ENCODE measurements around the gene ZNF580.

The ZNF580 gene

DNA sequence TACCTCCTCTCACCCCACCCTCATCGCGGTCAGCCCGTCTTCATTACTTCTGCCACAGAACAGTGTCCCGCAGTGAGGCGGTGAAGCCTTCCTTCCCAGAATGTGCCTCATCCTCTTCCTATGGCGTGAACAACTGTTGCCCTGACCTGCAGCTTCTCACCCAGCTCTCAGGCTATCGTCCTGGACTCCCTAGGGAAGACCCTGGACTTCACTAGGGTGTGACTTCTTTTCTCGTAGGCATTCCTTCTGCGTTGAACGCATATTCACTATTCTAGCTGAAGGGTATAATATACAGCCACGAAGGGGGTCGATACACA lies 34.4 kb upstream of the ZNF580 start:
- DNase-seq (ENCODE audit: low read depth) = no peak

DNA sequence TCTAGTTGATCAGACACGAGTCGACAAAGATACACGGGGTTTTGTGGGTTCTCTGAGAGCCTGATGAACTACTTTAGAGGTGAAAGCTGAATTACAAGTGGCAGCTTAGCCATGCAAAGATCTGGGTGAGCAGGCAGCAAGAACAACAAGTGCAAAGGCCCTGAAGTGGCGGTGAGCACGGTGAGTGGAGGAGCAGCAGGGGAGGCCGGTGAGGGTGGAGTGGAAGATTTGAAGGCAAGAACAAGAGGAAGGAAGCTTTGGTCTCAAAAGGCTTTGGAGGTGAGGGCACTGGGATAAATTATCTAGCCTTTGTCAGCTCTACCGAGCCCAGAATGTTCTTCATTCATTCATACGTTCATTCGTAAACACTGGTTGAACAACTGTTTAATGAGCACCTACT lies 34.0 kb upstream of the ZNF580 start:
- DNase-seq (ENCODE audit: low read depth) = no peak

DNA sequence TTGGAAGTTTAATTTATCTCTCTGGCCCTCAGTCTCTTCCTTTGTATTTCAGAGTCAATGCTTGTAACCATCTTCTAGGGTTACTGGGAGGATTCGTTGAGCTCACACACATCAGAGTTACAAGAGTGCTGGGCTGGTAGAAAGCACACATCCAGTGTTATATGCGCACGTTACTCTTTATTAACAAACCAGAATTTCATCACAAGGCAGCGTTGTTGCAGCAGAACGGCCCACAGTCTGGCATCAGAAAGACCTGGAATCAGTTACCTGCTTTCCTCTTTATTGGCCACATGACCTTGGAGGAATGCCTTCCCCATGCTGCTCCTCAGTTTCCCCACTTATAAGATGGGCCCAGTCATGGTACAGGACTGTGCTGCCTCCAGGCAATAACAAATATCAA lies 31.5 kb upstream of the ZNF580 start:
- no peak for DNase-seq (ENCODE audit: low read depth)

DNA sequence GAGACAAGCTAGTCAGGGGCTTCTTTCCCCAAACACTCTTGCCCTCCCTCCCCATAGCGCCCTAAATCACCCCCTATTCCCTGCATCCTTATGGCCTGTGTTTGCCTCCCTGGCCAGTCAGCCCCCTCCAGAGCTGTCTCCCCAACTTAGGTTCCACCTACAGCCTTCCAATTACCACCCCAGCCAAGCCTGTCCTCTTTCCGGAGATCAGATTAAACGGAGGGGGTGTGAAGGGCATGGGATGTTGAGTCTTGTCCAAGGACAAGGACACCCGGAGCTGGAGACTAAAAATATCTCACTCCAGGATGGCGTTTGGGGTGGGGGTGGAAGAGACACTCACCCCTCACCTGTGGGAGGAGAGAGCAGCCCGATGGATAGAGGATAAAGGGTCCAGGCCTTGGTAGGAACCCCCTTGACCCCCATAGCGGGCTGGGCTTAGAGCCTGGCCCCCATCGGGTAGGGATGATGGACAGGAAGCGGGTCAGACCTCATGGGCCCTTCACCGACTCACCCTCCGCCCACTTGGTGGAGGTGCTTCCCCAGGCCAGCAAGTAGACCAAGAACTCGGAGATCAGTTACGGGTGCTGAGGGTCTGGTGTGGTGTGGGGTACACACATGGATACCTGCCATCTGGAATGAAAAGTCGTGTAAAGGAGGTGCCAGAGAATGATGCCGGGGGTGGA lies 29.4 kb upstream of the ZNF580 start:
- DNase-seq (ENCODE audit: low read depth) = no peak

DNA sequence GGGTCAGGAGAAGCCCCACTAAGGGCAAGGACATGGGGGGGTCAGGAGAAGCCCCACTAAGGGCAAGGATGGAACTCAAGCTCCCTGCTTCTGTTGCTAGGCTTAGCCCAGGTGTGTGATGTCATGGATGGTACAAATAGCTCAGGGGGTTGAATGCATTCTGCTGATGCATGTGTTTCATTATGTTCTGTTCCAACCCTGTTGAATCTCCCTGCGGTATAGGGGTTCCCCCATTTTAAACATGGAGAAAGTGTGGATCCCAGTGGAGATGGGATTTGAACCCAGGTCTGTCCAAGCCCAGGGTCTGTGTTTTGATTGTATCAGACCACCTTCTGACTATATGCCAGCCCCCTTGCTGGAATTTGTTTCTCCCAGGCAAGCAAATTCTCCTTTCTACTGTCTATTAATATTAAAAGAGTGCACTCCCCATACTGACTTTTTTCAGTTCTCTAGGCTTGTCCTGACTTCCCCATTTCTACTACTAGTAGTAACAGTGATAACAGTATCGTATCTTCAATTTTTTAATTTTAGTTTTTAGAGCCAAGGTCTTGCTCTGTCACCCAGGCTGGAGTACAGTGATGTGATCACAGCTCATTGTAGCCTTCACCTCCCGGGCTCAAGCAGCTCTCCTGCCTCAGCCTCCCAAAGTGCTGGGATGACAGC lies 28.7 kb upstream of the ZNF580 start:
- DNase-seq (ENCODE audit: low read depth) = no peak

DNA sequence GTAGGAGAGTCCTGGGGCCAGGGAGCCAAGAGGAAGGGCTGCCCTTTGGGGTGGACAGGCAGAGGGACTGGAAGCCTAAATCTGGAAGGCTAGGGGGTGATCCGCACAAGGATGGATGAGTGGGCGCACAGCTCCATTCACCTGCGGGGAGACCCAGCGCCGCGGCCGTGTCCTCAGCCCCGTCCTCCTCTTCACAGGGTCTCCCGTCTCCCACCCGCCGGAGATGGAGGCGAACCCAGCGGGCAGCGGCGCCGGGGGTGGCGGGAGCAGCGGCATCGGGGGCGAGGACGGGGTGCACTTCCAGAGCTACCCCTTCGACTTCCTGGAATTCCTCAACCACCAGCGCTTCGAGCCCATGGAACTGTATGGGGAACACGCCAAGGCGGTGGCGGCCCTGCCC lies 27.4 kb upstream of the ZNF580 start:
- DNase-seq (ENCODE audit: low read depth) = no peak

DNA sequence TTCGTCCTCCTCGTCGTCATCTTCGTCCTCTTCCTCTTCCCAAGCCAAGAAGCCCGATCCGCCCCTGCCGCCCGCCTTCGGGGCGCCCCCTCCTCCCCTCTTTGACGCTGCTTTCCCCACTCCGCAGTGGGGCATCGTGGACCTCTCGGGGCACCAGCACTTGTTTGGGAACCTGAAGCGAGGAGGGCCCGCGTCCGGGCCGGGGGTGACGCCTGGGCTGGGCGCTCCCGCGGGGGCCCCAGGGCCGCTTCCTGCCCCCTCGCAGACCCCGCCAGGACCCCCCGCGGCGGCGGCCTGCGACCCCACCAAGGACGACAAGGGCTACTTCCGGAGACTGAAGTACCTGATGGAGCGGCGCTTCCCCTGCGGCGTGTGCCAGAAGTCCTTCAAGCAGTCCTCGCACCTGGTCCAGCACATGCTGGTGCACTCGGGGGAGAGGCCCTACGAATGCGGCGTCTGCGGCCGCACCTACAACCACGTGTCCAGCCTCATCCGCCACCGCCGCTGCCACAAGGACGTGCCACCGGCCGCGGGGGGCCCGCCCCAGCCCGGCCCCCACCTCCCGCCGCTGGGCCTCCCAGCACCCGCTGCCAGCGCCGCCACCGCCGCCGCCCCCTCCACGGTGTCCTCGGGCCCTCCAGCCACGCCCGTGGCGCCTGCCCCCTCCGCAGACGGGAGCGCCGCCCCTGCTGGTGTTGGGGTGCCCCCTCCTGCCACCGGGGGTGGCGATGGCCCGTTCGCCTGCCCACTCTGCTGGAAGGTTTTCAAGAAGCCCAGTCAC lies 26.7 kb upstream of the ZNF580 start:
- no peak for DNase-seq (ENCODE audit: low read depth)

DNA sequence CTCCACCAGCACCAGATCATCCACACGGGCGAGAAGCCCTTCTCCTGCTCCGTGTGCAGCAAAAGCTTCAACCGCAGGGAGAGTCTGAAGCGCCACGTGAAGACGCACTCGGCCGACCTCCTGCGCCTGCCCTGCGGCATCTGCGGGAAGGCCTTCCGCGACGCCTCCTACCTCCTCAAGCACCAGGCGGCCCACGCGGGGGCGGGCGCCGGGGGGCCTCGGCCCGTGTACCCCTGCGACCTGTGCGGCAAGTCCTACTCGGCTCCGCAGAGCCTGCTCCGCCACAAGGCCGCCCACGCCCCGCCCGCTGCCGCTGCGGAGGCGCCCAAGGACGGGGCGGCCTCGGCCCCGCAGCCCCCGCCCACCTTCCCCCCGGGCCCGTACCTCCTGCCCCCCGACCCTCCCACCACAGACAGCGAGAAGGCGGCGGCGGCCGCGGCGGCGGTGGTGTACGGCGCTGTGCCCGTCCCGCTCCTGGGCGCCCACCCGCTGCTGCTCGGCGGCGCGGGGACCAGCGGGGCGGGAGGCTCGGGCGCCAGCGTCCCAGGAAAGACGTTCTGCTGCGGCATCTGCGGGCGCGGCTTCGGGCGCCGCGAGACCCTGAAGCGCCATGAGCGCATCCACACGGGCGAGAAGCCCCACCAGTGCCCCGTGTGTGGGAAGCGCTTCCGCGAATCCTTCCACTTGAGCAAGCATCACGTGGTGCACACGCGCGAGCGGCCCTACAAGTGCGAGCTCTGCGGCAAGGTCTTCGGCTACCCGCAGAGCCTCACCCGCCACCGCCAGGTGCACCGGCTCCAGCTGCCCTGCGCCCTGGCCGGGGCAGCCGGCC lies 25.9 kb upstream of the ZNF580 start:
- no peak for DNase-seq (ENCODE audit: low read depth)

DNA sequence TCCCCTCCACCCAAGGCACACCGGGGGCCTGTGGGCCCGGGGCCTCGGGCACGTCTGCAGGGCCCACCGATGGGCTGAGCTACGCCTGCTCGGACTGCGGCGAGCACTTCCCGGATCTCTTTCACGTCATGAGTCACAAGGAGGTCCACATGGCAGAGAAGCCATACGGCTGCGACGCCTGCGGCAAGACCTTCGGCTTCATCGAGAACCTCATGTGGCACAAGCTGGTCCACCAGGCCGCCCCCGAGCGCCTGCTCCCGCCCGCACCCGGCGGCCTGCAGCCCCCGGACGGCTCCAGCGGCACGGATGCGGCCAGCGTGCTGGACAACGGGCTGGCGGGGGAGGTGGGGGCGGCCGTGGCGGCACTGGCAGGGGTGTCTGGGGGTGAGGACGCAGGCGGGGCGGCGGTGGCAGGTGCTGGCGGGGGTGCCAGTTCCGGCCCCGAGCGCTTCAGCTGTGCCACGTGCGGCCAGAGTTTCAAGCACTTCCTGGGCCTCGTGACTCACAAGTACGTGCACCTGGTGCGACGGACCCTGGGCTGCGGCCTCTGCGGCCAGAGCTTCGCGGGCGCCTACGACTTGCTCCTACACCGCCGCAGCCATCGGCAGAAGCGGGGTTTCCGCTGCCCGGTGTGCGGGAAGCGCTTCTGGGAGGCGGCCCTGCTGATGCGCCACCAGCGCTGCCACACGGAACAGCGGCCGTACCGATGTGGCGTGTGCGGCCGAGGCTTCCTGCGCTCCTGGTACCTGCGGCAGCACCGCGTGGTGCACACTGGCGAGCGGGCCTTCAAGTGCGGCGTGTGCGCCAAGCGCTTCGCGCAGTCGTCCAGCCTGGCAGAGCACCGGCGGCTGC lies 25.0 kb upstream of the ZNF580 start:
- DNase-seq (ENCODE audit: low read depth) = no peak

DNA sequence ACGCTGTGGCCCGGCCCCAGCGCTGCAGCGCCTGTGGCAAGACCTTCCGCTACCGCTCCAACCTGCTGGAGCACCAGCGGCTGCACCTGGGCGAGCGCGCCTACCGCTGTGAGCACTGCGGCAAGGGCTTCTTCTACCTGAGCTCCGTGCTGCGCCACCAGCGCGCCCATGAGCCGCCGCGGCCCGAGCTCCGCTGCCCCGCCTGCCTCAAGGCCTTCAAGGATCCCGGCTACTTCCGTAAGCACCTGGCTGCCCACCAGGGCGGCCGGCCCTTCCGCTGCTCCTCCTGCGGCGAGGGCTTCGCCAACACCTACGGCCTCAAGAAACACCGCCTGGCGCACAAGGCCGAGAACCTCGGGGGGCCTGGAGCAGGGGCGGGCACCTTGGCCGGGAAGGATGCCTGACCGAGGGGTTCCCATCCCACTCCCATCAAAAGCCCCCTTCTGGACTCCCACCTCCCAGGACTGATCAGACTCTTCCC lies 24.4 kb upstream of the ZNF580 start:
- DNase-seq (ENCODE audit: low read depth) = no peak

DNA sequence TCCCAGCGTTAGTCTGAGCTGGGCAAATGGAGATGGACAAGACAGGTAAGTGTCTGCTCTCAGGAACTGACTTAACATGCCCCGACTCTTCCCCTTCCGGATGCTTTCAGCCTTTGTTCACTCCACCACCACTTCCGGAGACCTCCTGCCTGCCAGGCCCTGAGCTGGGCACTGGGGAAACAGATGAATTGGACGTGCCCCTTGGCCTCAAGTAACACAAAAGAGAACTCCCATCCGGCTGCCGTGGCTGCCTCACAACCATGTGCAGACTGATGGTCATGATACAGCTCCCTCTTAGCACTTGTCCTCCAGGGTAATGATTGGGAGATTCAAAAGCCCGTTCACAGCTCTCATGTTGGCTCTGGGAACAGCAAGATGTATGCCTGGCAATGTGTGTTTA lies 23.4 kb upstream of the ZNF580 start:
- no peak for DNase-seq (ENCODE audit: low read depth)

DNA sequence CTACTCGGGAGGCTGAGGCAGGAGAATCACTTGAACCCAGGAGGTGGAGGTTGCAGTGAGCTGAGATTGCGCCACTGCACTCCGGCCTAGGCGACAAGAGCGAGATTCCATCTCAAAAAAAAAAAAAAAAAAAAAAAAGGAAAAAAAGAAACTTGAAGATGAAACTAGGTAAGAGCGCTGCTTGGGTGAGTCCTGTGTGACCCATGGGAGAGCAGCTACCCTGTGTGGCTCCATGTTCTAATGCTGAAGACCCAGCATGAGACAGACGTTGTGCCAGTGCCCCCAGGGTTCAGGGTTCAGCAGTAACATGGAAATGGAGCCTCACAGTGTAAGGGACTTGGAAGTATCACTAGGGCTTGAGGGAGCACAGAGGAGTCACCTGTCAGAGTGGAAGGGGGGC lies 22.4 kb upstream of the ZNF580 start:
- no peak for DNase-seq (ENCODE audit: low read depth)

DNA sequence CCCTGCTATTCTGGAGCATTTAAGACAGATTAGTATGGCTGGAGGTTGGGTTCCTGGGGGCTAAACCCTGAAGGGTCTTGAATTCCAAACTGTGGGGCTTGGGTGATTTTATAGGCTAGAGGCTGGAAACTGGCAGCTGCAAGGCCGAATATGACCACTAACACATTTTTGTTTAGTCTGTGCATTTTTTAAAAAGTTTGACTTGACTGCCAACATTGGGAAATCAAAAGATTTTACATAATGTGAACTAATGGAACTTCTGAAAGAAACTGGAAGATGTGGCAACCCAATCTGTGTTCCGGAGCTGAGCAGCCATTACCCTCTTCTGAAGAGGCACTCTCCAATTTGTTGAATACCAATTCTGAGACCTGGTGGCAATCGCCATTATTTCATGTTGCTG lies 21.5 kb upstream of the ZNF580 start:
- DNase-seq (ENCODE audit: low read depth) = peak; percentile 73

DNA sequence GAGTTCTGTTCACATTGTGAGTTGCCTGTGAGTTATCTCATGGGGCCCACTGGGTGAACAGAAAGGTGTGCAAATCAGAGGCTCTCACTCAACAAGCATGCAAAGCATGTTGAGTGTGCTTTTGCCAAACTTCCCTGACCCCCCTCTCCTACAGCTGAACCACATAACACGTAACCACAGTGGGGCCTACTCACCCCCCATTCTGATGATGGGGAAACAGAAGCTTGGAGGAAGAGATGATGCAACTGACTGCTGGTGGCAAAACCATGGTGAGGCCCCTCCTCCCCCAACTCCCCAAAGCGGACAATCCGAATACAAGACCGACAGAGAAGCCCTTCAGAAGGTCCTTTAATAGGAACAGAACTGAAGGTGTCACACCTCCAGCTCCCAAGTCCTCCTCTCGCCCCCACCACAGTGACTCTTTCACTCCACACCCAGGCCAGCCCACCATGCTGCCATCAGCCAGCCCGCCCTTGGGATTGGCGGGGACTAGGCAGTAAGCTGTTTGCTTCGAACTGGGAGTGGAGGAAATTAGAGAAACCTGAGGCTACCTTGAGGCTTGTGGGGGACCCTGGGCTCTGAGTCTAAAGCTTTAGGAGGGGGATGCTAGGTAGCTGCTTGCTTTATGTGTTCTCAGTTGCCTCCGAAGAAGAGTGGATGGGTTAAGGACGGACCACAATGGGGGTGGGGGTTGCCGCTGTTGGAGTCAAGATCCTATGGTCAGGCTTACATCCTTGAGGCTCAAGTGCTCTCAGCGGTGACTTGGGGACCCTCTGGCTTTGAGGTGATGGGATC lies 20.2 kb upstream of the ZNF580 start:
- peak; percentile 92 for DNase-seq (ENCODE audit: low read depth)

DNA sequence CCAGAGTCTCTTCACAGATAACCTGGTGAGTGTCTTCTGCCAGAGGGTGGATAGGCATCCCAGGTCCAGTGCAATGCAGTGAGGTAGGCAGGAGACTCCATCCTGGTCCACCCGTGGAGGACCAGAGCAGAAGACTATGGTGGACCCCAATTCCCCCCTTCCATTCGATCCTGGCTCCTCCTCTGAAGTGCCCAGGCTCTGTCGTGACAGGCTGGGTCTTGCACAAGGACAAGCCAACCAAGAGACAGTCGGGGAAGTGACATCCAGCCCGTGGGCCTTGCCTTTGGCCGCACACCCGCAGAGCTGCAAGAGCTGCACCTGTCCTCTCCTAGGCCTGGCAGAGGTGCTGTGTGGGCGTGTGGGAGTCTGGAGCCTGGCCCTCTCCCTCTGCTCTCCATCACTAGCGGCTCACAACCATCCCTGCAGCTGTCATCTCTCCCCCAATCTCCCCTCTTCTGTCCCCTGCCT lies 19.6 kb upstream of the ZNF580 start:
- DNase-seq (ENCODE audit: low read depth) = no peak

DNA sequence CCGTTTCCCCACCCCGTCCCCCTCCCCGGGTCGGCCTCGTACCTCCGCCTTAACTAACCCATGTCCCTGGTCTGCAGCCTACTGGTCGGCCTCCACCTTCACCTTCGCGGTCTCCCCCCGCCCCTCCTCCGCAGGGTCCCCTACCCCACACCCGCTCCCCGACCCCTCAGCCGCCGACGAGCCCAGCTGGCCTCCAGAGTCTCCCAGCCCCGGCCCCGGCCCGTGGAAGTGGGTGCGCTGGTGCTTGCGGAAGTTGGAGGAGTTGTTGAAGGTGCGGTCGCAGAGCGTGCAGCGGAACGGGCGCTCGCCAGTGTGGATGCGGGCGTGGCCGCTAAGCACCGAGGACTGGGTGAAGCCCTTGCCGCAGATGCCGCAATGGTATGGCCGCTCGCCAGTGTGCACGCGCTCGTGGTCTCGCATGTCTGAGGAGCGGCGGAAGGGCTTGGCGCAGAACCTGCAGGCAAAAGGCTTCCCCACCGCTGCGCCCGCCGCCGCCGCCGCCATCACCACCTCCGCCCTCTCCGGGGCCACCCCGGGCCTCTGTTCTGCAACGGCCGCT lies 19.1 kb upstream of the ZNF580 start:
- DNase-seq (ENCODE audit: low read depth) = no peak

DNA sequence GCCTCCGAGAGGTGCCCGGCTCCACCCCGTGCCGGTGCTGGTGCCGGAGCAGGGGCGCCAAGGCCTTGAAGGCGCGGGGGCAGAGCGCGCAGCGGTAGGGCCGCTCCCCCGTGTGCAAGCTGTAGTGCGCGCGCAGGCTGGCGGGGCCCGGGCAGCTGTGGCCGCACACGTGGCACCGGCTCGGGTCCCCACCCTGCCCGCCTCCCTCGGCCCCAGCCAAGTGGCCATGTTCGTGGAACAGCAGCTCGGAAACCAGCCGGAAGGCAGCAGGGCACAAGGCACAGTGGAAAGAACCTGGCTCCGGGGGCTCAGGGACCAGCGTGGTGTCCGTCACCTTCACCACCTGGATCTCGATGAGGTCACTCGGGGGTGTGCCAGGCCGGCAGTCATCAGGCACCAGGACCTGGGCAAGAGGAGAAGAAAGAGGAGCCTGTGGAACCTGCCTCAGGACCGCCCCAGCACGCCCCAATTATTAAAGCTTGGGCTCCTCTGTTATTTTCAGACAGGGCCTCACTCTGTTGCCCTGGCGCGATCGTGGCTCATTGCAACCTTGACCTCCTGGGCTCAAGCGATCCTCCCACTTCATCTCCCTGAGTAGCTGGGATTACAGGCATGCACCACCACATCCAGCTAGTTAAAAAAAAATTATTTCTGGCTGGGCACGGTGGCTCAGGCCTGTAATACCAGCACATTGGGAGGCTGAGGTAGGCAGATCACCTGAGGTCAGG lies 18.4 kb upstream of the ZNF580 start:
- no peak for DNase-seq (ENCODE audit: low read depth)

DNA sequence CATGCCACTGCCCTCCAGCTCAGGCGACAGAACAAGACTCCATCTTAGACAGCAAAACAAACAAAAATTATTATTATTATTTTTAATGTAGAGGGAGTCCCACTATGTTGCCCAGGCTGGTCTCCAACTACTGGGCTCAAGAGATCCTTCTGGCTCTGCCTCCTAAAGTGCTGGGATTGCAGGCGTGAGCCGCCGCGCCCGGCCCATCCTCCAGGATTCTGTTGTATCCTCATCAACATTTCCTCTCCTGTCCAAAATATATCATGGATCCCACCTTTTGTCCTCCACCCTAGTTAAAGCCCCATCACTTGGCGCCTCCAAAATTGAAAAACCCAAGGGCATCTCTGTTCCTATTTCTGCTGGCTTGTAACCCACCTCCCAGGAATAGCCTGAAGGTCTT lies 17.7 kb upstream of the ZNF580 start:
- DNase-seq (ENCODE audit: low read depth) = no peak

DNA sequence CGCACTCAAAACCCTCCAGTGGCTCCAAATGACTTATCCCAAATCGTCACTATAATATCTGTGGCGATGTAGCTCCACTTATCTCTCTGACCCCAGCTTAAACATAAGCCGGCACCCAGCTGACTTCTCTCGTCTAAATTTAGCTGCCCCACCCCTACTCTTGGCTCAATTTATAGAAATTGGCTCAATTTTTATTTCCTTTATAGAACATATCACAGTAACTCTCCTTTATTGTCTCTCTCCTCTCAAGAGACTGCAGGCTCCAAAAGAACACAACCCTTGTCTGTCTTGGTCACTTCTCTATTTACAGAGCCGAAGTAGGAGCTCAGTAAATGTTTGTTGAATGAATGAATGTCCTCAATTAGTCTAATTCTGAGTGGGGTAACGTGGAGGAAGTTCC lies 17.2 kb upstream of the ZNF580 start:
- DNase-seq (ENCODE audit: low read depth) = no peak

Measured in amniotic epithelial cell (primary cell).